Vagina (tissue), 2 donors: ENCODE results near the gene DDIT4. TPM values are rescaled to one million over a fixed set of nuclear protein-coding genes. Genes with fewer than 3 reads are reported as not detected.
A peak's percentile ranks its signal among the peaks of the same experiment; 100 is the strongest.

ENCODE experiments used
- DNase-seq, 2 donors: peaks; one replicate each; pipeline ENCODE4 v3.0.0-alpha.2; 2017; ENCODE audit errors: extremely low spot score in 2 of 2
- H3K27ac ChIP-seq: fragments of 200-600 bp; sonication (generic); one replicate; pipeline ENCODE4 v1.5.1; 2019
- H3K27me3 ChIP-seq: fragments of 200-600 bp; sonication (generic); one replicate; pipeline ENCODE4 v1.5.1; 2019
- H3K36me3 ChIP-seq, 2 donors: fragments of 200-600 bp; sonication (generic); one replicate each; pipeline ENCODE4 v1.5.1; 2017 to 2019
- H3K4me1 ChIP-seq: fragments of 200-600 bp; sonication (generic); one replicate; pipeline ENCODE4 v1.5.1; 2019
- H3K4me3 ChIP-seq, 2 donors: fragments of 200-600 bp; sonication (generic); 1 replicate in 1 of 2; 2 replicates in 1 of 2; pipeline ENCODE4 v1.5.1; 2016 to 2019
- H3K9me3 ChIP-seq: fragments of 200-600 bp; sonication (generic); one replicate; pipeline ENCODE4 v1.5.1; 2019
- CTCF ChIP-seq, 3 experiments: fragments of 450-650 bp in 2 of 3; fragments of 200-600 bp in 1 of 3; sonication (generic) in 1 of 3; IDR thresholded peaks; one replicate each; pipeline ENCODE4 v1.5.1; 2017 to 2019; ENCODE audit warnings: antibody characterized with exemption in 3 of 3, mild to moderate bottlenecking in 2 of 3, moderate library complexity in 2 of 3
- POLR2A ChIP-seq, 2 donors: fragments of 450-650 bp; IDR thresholded peaks; one replicate each; pipeline ENCODE4 v1.6.1; 2017; ENCODE audit warnings: antibody characterized with exemption in 2 of 2, mild to moderate bottlenecking in 2 of 2, moderate library complexity in 2 of 2
- POLR2AphosphoS5 ChIP-seq, 2 donors: sonication (generic); formaldehyde crosslinking; IDR thresholded peaks; one replicate each; pipeline ENCODE4 v1.9.0; 2017; ENCODE audit warnings: antibody characterized with exemption in 2 of 2, mild to moderate bottlenecking in 2 of 2, low read depth in 1 of 2; ENCODE audit not compliant: insufficient read depth in 1 of 2
- intact Hi-C: fragments of 100-400 bp; cut with DNase I; formaldehyde crosslinking; loops from one replicate; pipeline ENCODE4 v1.15.1; 2023
- total RNA-seq: library from RNA; depleted of rRNA; stranded (reverse); fragments of >200 nt; gene quantifications from one replicate; pipeline ENCODE4 v1.2.3, GENCODE V29; 2016

Gene DDIT4
- total RNA-seq, 1 donor from 2014 or later = 1,063 TPM

DNA sequence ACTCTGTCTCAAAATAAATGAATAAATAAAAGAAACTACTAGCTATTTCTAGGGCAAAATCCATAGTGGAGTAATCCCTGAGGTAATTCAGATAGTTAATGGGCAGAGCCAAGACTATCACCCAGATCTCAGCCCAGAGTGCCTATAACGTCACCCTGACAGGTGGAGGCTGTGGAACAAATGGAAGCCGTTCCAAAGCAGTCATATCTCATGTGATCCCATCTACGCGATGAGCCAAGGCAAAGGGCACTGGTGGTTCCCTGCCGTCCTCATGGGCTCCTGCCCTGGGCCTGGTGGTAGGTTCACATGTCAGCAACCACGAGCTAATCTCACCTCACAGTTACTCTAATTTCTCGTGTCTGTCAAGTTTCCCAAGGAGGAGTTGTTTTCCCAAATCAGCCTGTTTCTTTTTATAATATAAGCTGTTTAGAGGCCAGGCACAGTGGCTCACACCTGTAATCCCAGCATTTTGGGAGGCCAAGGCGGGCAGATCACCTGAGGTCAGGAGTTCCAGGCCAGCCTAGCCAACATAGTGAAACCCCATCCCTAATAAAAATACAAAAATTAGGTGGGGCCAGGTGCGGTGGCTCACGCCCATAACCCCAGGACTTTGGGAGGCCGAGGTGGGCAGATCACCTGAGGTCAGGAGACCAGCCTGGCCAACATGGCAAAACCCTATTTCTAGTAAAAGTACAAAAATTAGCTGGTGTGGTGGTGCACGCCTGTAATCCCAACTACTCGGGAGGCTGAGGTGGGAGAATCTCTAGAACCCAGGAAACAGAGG is 35.1 kb upstream of the DDIT4 start:
- no peak for TF ChIP-seq POLR2AphosphoS5 (IDR thresholded peaks at IDR 0.05; ENCODE audit: insufficient read depth in 1 of 2, low read depth in 1 of 2)
- no peak for TF ChIP-seq POLR2A (IDR thresholded peaks at IDR 0.05)
- no peak for TF ChIP-seq CTCF (IDR thresholded peaks at IDR 0.05)
- H3K4me1 ChIP-seq = peaks cover 22% of the 10 kb centered on the region
- H3K27ac ChIP-seq = no peak overlapping the region
- H3K27me3 ChIP-seq = no peaks in the 10 kb centered on the region
- peaks cover 0 to 20% of the 10 kb centered on the region in 2 donors for H3K36me3 ChIP-seq
- DNase-seq = no peak
- H3K9me3 ChIP-seq = no peaks in the 10 kb centered on the region
- H3K4me3 ChIP-seq = no peak overlapping the region
- intact Hi-C loops = no loop called here

DNA sequence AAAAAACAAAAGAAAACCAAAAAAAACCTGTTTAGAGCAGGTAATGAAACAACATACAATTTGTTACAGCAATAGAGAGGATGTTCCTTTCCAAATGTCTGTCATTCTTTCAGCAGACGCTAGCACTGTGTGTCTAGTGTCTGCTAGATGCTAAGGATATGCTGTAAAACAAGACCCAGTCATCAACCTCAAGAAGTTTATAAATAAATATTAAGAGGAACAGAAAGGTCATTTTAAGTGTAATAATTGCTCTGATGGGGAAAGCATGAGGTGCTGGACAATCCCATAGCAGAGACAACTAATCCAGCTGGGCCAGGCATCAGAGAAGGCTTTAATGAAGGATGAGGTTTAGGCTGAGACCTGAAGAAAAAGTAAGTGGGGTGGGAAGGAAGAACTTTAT is 34.3 kb upstream of the DDIT4 start:
- no peak for DNase-seq
- no peaks in the 10 kb centered on the region for H3K9me3 ChIP-seq
- TF ChIP-seq POLR2AphosphoS5 (IDR thresholded peaks at IDR 0.05; ENCODE audit: insufficient read depth in 1 of 2, low read depth in 1 of 2) (no peak), CTCF (IDR thresholded peaks at IDR 0.05) (no peak)
- peaks cover 0 to 12% of the 10 kb centered on the region in 2 donors for H3K36me3 ChIP-seq
- H3K27me3 ChIP-seq = no peaks in the 10 kb centered on the region
- no peak overlapping the region for H3K4me3 ChIP-seq
- H3K27ac ChIP-seq = no peak overlapping the region
- H3K4me1 ChIP-seq = peaks cover 30% of the 10 kb centered on the region
- intact Hi-C loops = no loop called here

- no peak for TF ChIP-seq POLR2AphosphoS5 (IDR thresholded peaks at IDR 0.05; ENCODE audit: insufficient read depth in 1 of 2, low read depth in 1 of 2)
- TF ChIP-seq CTCF (IDR thresholded peaks at IDR 0.05) = no peak
- TF ChIP-seq POLR2A (IDR thresholded peaks at IDR 0.05) = no peak
- Histone ChIP-seq H3K27ac (no peak overlapping the region), H3K27me3 (no peaks in the 10 kb centered on the region), H3K4me3 (no peak overlapping the region), H3K9me3 (no peaks in the 10 kb centered on the region), H3K4me1 (peaks cover 40% of the 10 kb centered on the region), H3K36me3 (peaks cover 0 to 3% of the 10 kb centered on the region in 2 donors)
- intact Hi-C loops = no loop called here
- DNase-seq = no peak
These were observed 33.4 kb upstream of the DDIT4 start for GRCh38 chr10:72240371-72240770.

- Histone ChIP-seq H3K4me3 (no peak overlapping the region), H3K4me1 (peaks cover 54% of the 10 kb centered on the region)
- no peak for TF ChIP-seq POLR2A (IDR thresholded peaks at IDR 0.05)
- TF ChIP-seq POLR2AphosphoS5 (IDR thresholded peaks at IDR 0.05; ENCODE audit: insufficient read depth in 1 of 2, low read depth in 1 of 2) = no peak
- no peak for TF ChIP-seq CTCF (IDR thresholded peaks at IDR 0.05)
These were observed 32.0 kb upstream of the DDIT4 start for GRCh38 chr10:72241691-72242252.

DNA sequence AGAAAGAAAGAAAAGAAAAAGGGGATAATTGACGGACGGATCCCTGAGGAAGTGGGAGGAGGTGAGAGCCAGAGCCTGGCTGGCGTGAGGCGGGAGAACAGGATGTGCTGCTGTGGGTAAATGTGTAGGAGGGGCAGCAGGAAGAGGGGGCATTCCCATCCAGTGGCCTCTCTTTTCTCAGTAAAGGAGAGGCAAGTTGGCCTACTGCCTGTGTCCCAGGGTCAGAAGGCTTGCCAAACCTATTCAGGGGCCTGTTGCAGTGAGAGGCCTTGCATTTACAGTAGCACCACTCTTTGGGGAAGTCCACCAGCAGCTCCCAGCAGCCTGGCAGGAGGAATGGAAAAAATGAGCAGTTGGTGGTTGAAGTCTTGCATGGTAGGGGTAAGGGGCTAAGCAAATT is 31.0 kb upstream of the DDIT4 start:
- Histone ChIP-seq H3K36me3 (no peaks in the 10 kb centered on the region), H3K9me3 (no peaks in the 10 kb centered on the region), H3K27ac (peak overlapping the region; percentile 98), H3K4me1 (peaks cover 63% of the 10 kb centered on the region), H3K4me3 (no peak overlapping the region), H3K27me3 (no peaks in the 10 kb centered on the region)
- no peak for DNase-seq
- intact Hi-C loops = no loop called here
- TF ChIP-seq POLR2A (IDR thresholded peaks at IDR 0.05) (no peak), POLR2AphosphoS5 (IDR thresholded peaks at IDR 0.05; ENCODE audit: insufficient read depth in 1 of 2, low read depth in 1 of 2) (peak; percentile 58 to 67), CTCF (IDR thresholded peaks at IDR 0.05) (no peak)

More at GRCh38 chr10:72241691-72242252, 32.0 kb upstream of the DDIT4 start:
- H3K27ac ChIP-seq = peak overlapping the region; percentile 98
- no peak for DNase-seq
- H3K36me3 ChIP-seq = peaks cover 0 to 3% of the 10 kb centered on the region in 2 donors
- H3K27me3 ChIP-seq = no peaks in the 10 kb centered on the region
- intact Hi-C loops = no loop called here
- H3K9me3 ChIP-seq = no peaks in the 10 kb centered on the region
